Mesenchymal stem cell (in vitro differentiated cells and primary cell): Measurements from ENCODE around the gene E2F6.

Source experiments
- DNase-seq: peaks from one replicate; pipeline ENCODE4 v3.0.0-alpha.2; 2013
- H2AFZ ChIP-seq: one replicate; pipeline ENCODE4 v1.6.1; 2013; ENCODE audit warnings: low read depth, mild to moderate bottlenecking, control low read depth, inconsistent platforms, low read length, moderate library complexity
- H2AK5ac ChIP-seq: 2 replicates; pipeline ENCODE4 v1.6.1; 2013; ENCODE audit warnings: low read length, moderate library complexity, mild to moderate bottlenecking, inconsistent platforms; ENCODE audit not compliant: severe bottlenecking
- H2BK120ac ChIP-seq: one replicate; pipeline ENCODE4 v1.6.1; 2013; ENCODE audit warnings: low read depth, mild to moderate bottlenecking, inconsistent platforms, low read length, moderate library complexity
- H2BK12ac ChIP-seq, 2 experiments: one replicate each; pipeline ENCODE4 v1.6.1; 2013; ENCODE audit warnings: inconsistent platforms in 2 of 2, low read length in 2 of 2, mild to moderate bottlenecking in 2 of 2, moderate library complexity in 2 of 2, control low read depth in 1 of 2
- H2BK15ac ChIP-seq: one replicate; pipeline ENCODE4 v1.6.1; 2013; ENCODE audit warnings: mild to moderate bottlenecking, low read depth, inconsistent platforms; ENCODE audit not compliant: poor library complexity, severe bottlenecking
- H2BK5ac ChIP-seq: 2 replicates; pipeline ENCODE4 v1.6.1; 2013; ENCODE audit warnings: low read depth, mild to moderate bottlenecking, low read length, control low read depth, inconsistent platforms; ENCODE audit not compliant: poor library complexity, severe bottlenecking
- H3K14ac ChIP-seq, 2 experiments: one replicate each; pipeline ENCODE4 v1.6.1; 2013; ENCODE audit warnings: inconsistent platforms in 2 of 2, low read length in 2 of 2, control low read depth in 1 of 2, mild to moderate bottlenecking in 1 of 2, moderate library complexity in 1 of 2
- H3K18ac ChIP-seq, 2 experiments: one replicate each; pipeline ENCODE4 v1.6.1; 2013; ENCODE audit warnings: inconsistent platforms in 2 of 2, low read length in 2 of 2, control low read depth in 1 of 2, low read depth in 1 of 2, mild to moderate bottlenecking in 1 of 2
- H3K23ac ChIP-seq, 2 experiments: one replicate each; pipeline ENCODE4 v1.6.1; 2013; ENCODE audit warnings: inconsistent platforms in 2 of 2, low read length in 2 of 2, mild to moderate bottlenecking in 2 of 2, moderate library complexity in 2 of 2, control low read depth in 1 of 2
- H3K27ac ChIP-seq: 2 replicates; pipeline ENCODE4 v1.5.1; 2013; ENCODE audit warnings: mild to moderate bottlenecking, moderate library complexity, low read length, control low read depth, inconsistent platforms; ENCODE audit not compliant: poor library complexity, severe bottlenecking
- H3K27me3 ChIP-seq, 2 experiments: 2 replicates each; pipeline versions ENCODE4 v1.6.1 to v1.7.0; 2013; ENCODE audit warnings: low read length in 2 of 2, mild to moderate bottlenecking in 2 of 2, moderate library complexity in 2 of 2, control low read depth in 1 of 2, inconsistent platforms in 1 of 2; ENCODE audit not compliant: control insufficient read depth in 1 of 2, insufficient read depth in 1 of 2
- H3K36me3 ChIP-seq, 2 experiments: 2 replicates each; pipeline versions ENCODE4 v1.6.1 to v1.7.0; 2013; ENCODE audit warnings: low read length in 2 of 2, control low read depth in 1 of 2, inconsistent platforms in 1 of 2, low read depth in 1 of 2, mild to moderate bottlenecking in 1 of 2; ENCODE audit not compliant: insufficient read depth in 2 of 2, control insufficient read depth in 1 of 2
- H3K4ac ChIP-seq, 2 experiments: one replicate each; pipeline ENCODE4 v1.6.1; 2013; ENCODE audit warnings: inconsistent platforms in 2 of 2, low read length in 2 of 2, mild to moderate bottlenecking in 2 of 2, moderate library complexity in 2 of 2, control low read depth in 1 of 2, low read depth in 1 of 2
- H3K4me1 ChIP-seq: 2 replicates; pipeline ENCODE4 v1.6.1; 2013; ENCODE audit warnings: low read depth, low read length, control low read depth; ENCODE audit not compliant: control insufficient read depth, insufficient read depth
- H3K4me2 ChIP-seq: 2 replicates; pipeline ENCODE4 v1.6.1; 2013; ENCODE audit warnings: low read length, mild to moderate bottlenecking, inconsistent platforms; ENCODE audit not compliant: poor library complexity, severe bottlenecking
- H3K4me3 ChIP-seq, 2 experiments: 2 replicates each; pipeline versions ENCODE4 v1.5.1 to v1.7.0; 2013; ENCODE audit warnings: low read length in 2 of 2, mild to moderate bottlenecking in 2 of 2, control low read depth in 1 of 2, low read depth in 1 of 2; ENCODE audit not compliant: insufficient read depth in 1 of 2
- H3K79me1 ChIP-seq: replicated peaks from 2 replicates; pipeline ENCODE4 v1.6.1; 2013; ENCODE audit warnings: mild to moderate bottlenecking, control low read depth, low read length, inconsistent platforms; ENCODE audit not compliant: poor library complexity, severe bottlenecking
- H3K9ac ChIP-seq: 2 replicates; pipeline ENCODE4 v1.7.0; 2013; ENCODE audit warnings: mild to moderate bottlenecking, low read length, moderate library complexity
- H3K9me3 ChIP-seq: 2 replicates; pipeline ENCODE4 v1.7.0; 2013; ENCODE audit warnings: mild to moderate bottlenecking, low read length; ENCODE audit not compliant: control insufficient read depth
- H4K8ac ChIP-seq: one replicate; pipeline ENCODE4 v1.6.1; 2013; ENCODE audit warnings: inconsistent platforms, mild to moderate bottlenecking, low read length, moderate library complexity
- H4K91ac ChIP-seq: one replicate; pipeline ENCODE4 v1.6.1; 2013; ENCODE audit warnings: mild to moderate bottlenecking, low read length, inconsistent platforms
- WGBS: methylation state at CpG from one replicate; pipeline ENCODE4 v1.1.7; 2013; ENCODE audit warnings: mixed read lengths; 5-methylcytosine and 5-hydroxymethylcytosine counted together

Gene E2F6

DNA sequence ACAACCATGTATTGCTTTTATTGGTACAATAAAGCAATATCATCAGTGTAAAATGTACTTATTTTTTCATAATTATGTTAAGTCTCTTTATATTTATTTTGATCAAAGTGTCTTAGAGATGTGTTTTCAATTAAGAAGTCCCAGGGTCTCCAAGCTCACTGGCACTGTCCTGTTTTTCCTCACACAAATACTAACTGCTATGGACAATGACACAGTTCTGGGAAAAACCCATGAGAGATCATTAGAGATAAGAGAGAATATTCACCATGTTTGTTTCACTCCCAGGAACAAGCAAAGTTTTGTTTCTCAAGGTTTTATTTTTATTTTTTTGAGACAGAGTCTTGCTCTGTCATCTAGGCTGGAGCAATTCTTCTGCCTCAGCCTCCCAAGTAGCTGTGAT is 38.7 kb downstream of the E2F6 start:
- no peak for DNase-seq
- Histone ChIP-seq H3K23ac (no peak overlapping the region), H3K36me3 (peaks cover 0 to 3% of the 10 kb centered on the region in 2 experiments), H4K91ac (no peak overlapping the region), H3K79me1 (no peaks in the 10 kb centered on the region), H3K18ac (no peak overlapping the region), H3K14ac (no peak overlapping the region), H3K9ac (no peak overlapping the region), H3K27me3 (no peaks in the 10 kb centered on the region), H3K4me2 (no peak overlapping the region), H3K4me1 (peaks cover 3% of the 10 kb centered on the region), H2BK12ac (no peak overlapping the region), H3K4me3 (no peak overlapping the region), H2AK5ac (no peak overlapping the region), H2BK5ac (no peak overlapping the region), H3K4ac (no peak overlapping the region), H3K9me3 (no peaks in the 10 kb centered on the region), H2AFZ (no peak overlapping the region), H3K27ac (no peak overlapping the region), H2BK120ac (no peak overlapping the region), H2BK15ac (no peak overlapping the region), H4K8ac (no peak overlapping the region)

DNA sequence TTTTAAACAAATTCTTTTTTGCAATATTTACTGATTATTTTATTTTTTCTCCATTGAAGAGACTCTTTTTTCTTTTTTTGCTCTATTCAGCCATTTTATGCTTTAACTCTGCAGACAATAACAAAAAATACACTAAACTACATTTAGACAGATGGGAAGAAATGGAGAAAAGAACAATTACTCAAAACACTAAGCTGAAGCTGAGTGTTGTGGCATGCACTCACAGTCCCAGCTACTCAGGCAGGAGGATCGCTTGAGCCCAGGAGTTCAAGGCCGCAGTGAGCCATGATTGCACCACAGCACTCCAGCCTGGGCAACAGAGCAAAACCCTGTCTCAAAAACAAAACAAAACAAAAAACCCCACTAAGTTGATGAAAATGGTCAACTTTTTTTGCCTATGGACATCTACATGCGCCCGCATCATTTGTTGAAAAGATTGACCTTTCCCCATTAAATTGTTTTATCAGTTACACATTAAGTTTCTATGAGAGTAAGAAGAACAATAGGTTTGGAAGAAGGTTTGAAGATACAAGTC is 43.0 kb downstream of the E2F6 start:
- Histone ChIP-seq H3K4me1 (no peaks in the 10 kb centered on the region), H2AK5ac (no peak overlapping the region), H3K23ac (no peak overlapping the region), H3K9me3 (peaks cover 6% of the 10 kb centered on the region), H3K4me2 (no peak overlapping the region), H2BK12ac (no peak overlapping the region), H3K36me3 (peaks cover 0 to 3% of the 10 kb centered on the region in 2 experiments), H3K79me1 (no peaks in the 10 kb centered on the region), H3K9ac (no peak overlapping the region), H3K27me3 (no peaks in the 10 kb centered on the region), H3K27ac (no peak overlapping the region), H2AFZ (no peak overlapping the region), H2BK5ac (no peak overlapping the region), H2BK120ac (no peak overlapping the region), H3K4me3 (no peak overlapping the region), H4K91ac (no peak overlapping the region), H3K14ac (no peak overlapping the region), H3K18ac (no peak overlapping the region), H2BK15ac (no peak overlapping the region), H4K8ac (no peak overlapping the region), H3K4ac (no peak overlapping the region)
- no peak for DNase-seq
- WGBS, result over 99% methylated on average over 4 of the region's 4 CpGs

DNA sequence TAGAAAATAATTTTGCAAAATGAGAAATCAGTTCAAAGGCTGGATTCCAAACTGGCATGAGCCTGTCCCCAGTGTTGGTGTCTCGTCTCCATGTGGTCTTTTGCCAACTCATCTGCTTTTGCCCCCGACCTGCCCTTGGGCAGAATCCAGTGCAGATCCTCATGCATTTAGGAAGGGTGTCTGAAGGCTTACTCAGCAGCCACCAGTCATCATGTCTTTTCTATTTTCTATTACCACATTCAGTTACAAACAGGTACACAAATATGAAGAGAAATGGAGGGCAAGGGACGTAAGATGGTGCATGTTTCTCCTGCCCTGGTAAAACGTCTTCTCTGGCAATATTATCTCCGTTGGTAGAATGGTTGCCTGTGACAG is 43.5 kb downstream of the E2F6 start:
- H4K91ac ChIP-seq, result no peak overlapping the region
- no peaks in the 10 kb centered on the region for H3K27me3 ChIP-seq
- H2BK120ac ChIP-seq, result no peak overlapping the region
- H4K8ac ChIP-seq, result no peak overlapping the region
- H2AK5ac ChIP-seq, result no peak overlapping the region
- no peak overlapping the region for H2BK12ac ChIP-seq
- H3K23ac ChIP-seq, result no peak overlapping the region
- H3K27ac ChIP-seq, result no peak overlapping the region
- H2AFZ ChIP-seq, result no peak overlapping the region
- no peaks in the 10 kb centered on the region for H3K79me1 ChIP-seq
- no peak overlapping the region for H3K4me3 ChIP-seq
- H3K9me3 ChIP-seq, result peaks cover 8% of the 10 kb centered on the region
- H3K4me1 ChIP-seq, result no peaks in the 10 kb centered on the region
- no peak overlapping the region for H3K9ac ChIP-seq
- H3K4ac ChIP-seq, result no peak overlapping the region
- H2BK5ac ChIP-seq, result no peak overlapping the region
- no peak overlapping the region for H2BK15ac ChIP-seq
- no peak overlapping the region for H3K14ac ChIP-seq
- DNase-seq, result no peak
- 94% methylated on average over 5 of the region's 5 CpGs for WGBS
- H3K36me3 ChIP-seq, result peaks cover 0 to 3% of the 10 kb centered on the region in 2 experiments
- no peak overlapping the region for H3K18ac ChIP-seq
- H3K4me2 ChIP-seq, result no peak overlapping the region

DNA sequence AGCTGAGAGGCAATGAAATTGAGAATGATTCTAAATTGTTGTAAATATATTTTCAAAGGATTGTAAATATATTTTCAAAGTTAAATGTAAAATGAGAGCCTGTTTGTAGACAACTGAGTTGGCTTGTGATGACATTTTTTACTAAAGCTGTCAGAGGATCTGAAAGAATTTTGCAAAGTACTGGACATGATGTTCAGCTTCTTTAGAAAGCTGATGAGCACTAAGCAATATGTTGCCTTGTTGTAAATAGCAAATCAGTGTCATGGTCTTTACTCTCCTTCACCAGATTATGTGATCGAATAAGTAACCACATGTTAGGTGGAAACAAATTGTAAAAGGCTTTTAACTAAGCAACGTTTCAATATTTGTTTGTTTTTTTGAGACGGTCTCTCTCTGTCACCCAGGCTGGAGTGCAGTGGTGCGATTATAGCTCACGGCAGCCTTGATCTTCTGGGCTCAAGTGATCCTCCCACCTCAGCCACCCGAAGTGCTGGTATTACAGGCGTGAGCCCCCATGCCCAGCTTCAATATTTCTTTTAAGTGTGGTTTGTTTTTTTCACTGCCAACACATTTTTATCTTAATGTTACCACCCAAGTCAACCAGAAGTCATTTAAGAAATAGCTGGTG is 44.0 kb downstream of the E2F6 start:
- WGBS, result 91% methylated on average over 4 of the region's 7 CpGs

More for the DNA sequence above, 44.0 kb downstream of the E2F6 start:
- no peak overlapping the region for H3K27ac ChIP-seq
- H2AK5ac ChIP-seq, result no peak overlapping the region
- no peak overlapping the region for H3K18ac ChIP-seq
- H3K9ac ChIP-seq, result no peak overlapping the region
- H2AFZ ChIP-seq, result no peak overlapping the region
- peaks cover 0 to 3% of the 10 kb centered on the region in 2 experiments for H3K36me3 ChIP-seq
- H3K9me3 ChIP-seq, result peaks cover 8% of the 10 kb centered on the region
- H3K4me1 ChIP-seq, result no peaks in the 10 kb centered on the region
- H3K4ac ChIP-seq, result no peak overlapping the region
- no peaks in the 10 kb centered on the region for H3K27me3 ChIP-seq
- H3K4me3 ChIP-seq, result no peak overlapping the region
- H3K4me2 ChIP-seq, result no peak overlapping the region
- no peak overlapping the region for H4K8ac ChIP-seq
- no peak overlapping the region for H2BK120ac ChIP-seq
- no peak overlapping the region for H4K91ac ChIP-seq
- no peak overlapping the region for H2BK12ac ChIP-seq
- H2BK5ac ChIP-seq, result no peak overlapping the region
- no peak overlapping the region for H3K23ac ChIP-seq
- H2BK15ac ChIP-seq, result no peak overlapping the region
- no peak for DNase-seq
- H3K14ac ChIP-seq, result no peak overlapping the region
- no peaks in the 10 kb centered on the region for H3K79me1 ChIP-seq
